Activated CD4-positive, alpha-beta memory T cell treated with anti-CD3 and anti-CD28 coated beads, Interleukin-2, amount 10 ng/mL, durations not matched to agents 7 days and 5 days (primary cell): ENCODE data around the gene YKT6. TPM values are rescaled to one million over a fixed set of nuclear protein-coding genes. Genes with fewer than 3 reads are reported as not detected.

Experiments used
- CTCF ChIA-PET: fragments of 350-600 bp; sonication (Branson Sonifier 250); formaldehyde crosslinking; loops from one replicate; lab custom pipeline; 2021; ENCODE audit warnings: antibody characterized with exemption, inconsistent platforms; lab: Charles Lee
- POLR2A ChIA-PET: fragments of 350-600 bp; sonication (Branson Sonifier 250); formaldehyde crosslinking; loops from one replicate; lab custom pipeline; 2021; ENCODE audit warnings: antibody characterized with exemption; lab: Charles Lee
- DNase-seq: peaks from one replicate; pipeline ENCODE4 v3.0.0-alpha.2; 2020
- H3K27ac Mint-ChIP-seq: one replicate; pipeline ENCODE4 v1.8.0; 2021; ENCODE audit warnings: mild to moderate bottlenecking, mixed read lengths
- H3K27me3 Mint-ChIP-seq: one replicate; pipeline ENCODE4 v1.8.0; 2021; ENCODE audit warnings: mixed read lengths
- H3K36me3 Mint-ChIP-seq: one replicate; pipeline ENCODE4 v1.8.0; 2021; ENCODE audit warnings: low read depth, mixed read lengths
- H3K4me1 Mint-ChIP-seq: one replicate; pipeline ENCODE4 v1.8.0; 2021; ENCODE audit warnings: mixed read lengths
- H3K4me3 Mint-ChIP-seq: one replicate; pipeline ENCODE4 v1.8.0; 2021; ENCODE audit warnings: mild to moderate bottlenecking, mixed read lengths
- H3K9me3 Mint-ChIP-seq: one replicate; pipeline ENCODE4 v1.8.0; 2021; ENCODE audit warnings: mixed read lengths
- total RNA-seq, 2 experiments: library from RNA; stranded (reverse); gene quantifications; one replicate each; pipeline ENCODE4 v1.2.3, GENCODE V29; 2021

The YKT6 gene
- total RNA-seq, 2 experiments from 2014 or later = 59.1 to 60.9 TPM

DNA sequence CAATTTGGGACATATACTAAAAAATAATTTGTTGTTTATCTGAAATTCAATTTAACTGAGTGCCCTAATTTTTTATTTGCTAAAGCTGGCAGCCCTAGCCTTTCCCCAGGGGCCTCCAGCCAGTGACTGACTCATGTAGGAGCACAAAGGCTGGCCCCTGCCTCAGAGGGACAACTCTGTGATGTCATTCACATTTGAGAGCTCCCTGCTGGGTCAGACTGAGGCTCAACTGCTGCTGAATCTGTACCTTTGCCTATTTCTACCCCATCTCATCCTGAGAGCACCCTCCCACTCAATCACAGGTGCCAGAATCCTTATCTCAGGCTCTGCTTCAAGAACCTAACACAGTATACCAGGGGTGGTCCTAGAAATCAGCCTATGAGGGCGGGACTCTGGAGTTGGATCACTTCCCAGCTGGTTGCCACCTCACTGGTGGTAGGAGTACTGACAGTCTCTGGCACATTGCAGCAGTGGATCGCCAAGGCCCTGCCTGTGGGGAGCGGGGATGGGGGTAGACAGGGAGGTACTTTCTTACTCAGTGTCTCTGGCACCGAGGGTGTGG is 23.1 kb upstream of the YKT6 start:
- ChIA-PET CTCF (no interaction called here), POLR2A (no interaction called here)
- no peak overlapping the region for H3K27ac Mint-ChIP-seq

DNA sequence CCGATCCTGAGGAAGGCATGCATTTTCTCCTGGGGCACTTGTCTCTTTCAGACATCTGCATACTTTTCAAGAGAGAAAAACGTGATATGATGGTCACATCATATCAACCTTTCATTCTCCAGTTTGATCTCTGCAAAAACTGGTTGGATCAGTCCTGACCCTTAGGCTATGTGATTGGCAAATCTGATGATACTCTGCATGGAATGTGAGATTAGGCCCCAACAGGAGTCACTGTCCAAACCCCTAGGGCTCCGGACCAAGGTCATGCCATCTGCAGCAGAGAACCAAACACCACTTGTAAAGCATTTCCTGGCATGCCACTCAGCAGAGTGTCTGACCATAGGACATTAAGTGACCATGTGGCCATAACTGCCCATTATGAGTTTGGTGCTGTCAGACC is 20.1 kb upstream of the YKT6 start:
- H3K27me3 Mint-ChIP-seq = peaks cover 11% of the 10 kb centered on the region
- no peak overlapping the region for H3K4me3 Mint-ChIP-seq

More for the DNA sequence above, 23.1 kb upstream of the YKT6 start:
- DNase-seq = no peak
- Mint-ChIP-seq H3K36me3 (no peaks in the 10 kb centered on the region), H3K27me3 (peaks cover 22% of the 10 kb centered on the region), H3K4me1 (no peaks in the 10 kb centered on the region), H3K4me3 (no peak overlapping the region), H3K9me3 (peaks cover 6% of the 10 kb centered on the region)

DNA sequence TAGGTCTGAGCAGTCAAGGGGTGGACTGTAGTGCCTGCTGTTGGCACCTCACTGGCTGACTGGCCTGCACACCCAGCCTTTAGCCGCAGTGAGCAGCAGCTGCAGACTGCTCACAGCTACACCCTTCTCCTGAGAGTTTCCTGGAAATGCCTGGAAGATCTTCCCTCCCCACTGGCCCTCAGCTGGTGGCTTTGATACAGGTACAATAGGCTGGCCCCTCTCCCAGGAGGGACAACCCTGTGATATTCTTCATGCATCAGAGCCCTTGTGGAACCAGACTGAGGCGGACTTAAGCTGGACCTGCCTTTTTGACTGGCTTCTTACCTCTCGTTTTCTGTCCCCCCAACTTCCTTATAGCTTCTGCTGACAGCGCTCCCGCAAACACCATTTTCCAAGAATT is 18.0 kb upstream of the YKT6 start:
- CTCF ChIA-PET = no interaction called here
- Mint-ChIP-seq H3K36me3 (no peaks in the 10 kb centered on the region), H3K4me3 (no peak overlapping the region), H3K27me3 (peaks cover 11% of the 10 kb centered on the region), H3K9me3 (peaks cover 8% of the 10 kb centered on the region), H3K27ac (no peak overlapping the region), H3K4me1 (no peaks in the 10 kb centered on the region)
- POLR2A ChIA-PET = no interaction called here
- DNase-seq = no peak

More for the DNA sequence above, 20.1 kb upstream of the YKT6 start:
- no peak for DNase-seq
- H3K36me3 Mint-ChIP-seq = no peaks in the 10 kb centered on the region
- ChIA-PET POLR2A (no interaction called here), CTCF (no interaction called here)
- H3K4me1 Mint-ChIP-seq = no peaks in the 10 kb centered on the region
- H3K27ac Mint-ChIP-seq = no peak overlapping the region
- H3K9me3 Mint-ChIP-seq = peaks cover 8% of the 10 kb centered on the region

DNA sequence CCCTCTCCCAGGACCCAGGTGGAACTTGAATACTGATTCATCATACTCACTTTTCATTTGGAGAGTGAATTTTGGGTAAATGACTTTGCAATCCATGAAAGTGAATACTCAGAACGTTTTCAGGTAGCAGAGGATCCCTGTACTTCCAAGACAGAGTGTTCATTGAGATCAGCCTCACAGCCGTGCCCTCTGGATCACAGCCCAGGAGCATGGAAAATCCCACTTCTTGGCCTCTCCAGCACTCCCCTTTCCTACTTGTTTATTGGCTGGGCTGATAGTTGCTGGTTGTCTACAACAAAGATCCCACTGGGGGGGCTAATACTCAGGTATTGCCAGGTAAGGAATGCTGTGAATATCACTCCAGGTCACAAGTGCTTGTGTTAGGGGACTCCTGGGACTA is 17.4 kb upstream of the YKT6 start:
- peaks cover 11% of the 10 kb centered on the region for H3K27me3 Mint-ChIP-seq
- no peak overlapping the region for H3K27ac Mint-ChIP-seq
- peaks cover 8% of the 10 kb centered on the region for H3K9me3 Mint-ChIP-seq
- H3K4me3 Mint-ChIP-seq = no peak overlapping the region
- ChIA-PET CTCF (no interaction called here), POLR2A (no interaction called here)
- H3K36me3 Mint-ChIP-seq = no peaks in the 10 kb centered on the region
- H3K4me1 Mint-ChIP-seq = no peaks in the 10 kb centered on the region
- no peak for DNase-seq

DNA sequence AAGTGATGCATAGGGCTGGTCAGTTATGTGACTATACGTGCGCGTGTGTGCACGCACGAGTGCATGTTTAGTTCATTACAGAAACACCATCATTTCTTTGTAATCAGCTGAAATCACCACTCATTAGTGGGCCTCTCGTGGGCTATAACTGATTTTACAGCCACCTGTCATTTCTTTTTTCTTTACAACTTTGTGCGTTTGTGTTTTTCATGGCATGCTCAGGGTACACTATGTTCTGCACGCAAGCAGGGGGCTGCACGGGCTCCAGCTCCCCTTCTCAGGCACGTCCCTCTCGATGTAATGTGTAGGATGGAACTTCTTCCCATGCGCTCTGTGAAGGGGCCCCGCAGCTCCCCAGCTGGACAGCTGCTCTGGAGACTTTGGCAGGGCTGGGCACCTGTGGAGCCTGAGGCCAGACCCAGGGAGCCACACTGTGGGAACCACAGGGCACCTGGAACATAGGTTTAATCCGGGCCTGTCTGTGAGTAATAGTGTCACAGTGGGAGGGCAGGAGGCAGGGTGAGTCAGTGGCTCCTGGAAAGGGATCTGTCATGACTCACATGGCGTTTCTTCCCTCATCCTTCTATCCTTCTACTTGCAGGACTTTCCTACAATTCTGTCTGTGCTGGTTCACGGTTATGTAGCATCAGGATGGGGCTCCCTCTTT is 16.4 kb upstream of the YKT6 start:
- no peak overlapping the region for H3K4me3 Mint-ChIP-seq
- no peaks in the 10 kb centered on the region for H3K36me3 Mint-ChIP-seq
- no peaks in the 10 kb centered on the region for H3K4me1 Mint-ChIP-seq
- H3K27me3 Mint-ChIP-seq = peaks cover 9% of the 10 kb centered on the region
- ChIA-PET CTCF (no interaction called here), POLR2A (no interaction called here)
- DNase-seq = no peak
- H3K9me3 Mint-ChIP-seq = peaks cover 8% of the 10 kb centered on the region
- no peak overlapping the region for H3K27ac Mint-ChIP-seq

DNA sequence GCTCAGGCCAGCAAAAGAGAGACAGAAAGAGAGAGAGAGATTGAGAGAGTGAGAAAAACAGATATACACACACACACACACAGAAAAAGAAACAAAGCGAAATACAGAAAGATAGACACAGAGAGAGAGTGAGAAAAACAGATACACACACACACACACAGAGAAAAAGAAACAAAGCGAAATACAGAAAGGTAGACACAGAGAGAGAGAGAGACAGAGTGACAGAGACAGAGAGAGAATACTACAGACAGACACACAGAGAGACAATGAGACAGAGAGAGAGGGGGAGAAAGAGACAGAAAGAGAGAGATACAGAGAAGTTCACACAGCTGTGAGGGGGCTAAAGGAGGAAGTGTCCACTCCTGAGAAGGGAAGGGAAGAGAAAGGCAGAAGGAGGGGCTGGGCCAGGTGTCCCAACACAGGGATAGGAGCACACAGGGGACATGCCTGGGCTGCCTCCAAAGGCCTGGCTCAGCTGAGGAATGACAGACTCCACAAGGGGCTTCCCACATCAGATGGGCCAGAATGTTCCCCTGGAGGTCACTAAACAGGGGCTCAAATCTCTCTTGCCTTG is 15.8 kb upstream of the YKT6 start:
- no peak overlapping the region for H3K27ac Mint-ChIP-seq
- CTCF ChIA-PET = no interaction called here
- DNase-seq = no peak
- H3K4me1 Mint-ChIP-seq = no peaks in the 10 kb centered on the region
- no peaks in the 10 kb centered on the region for H3K36me3 Mint-ChIP-seq
- H3K27me3 Mint-ChIP-seq = peaks cover 7% of the 10 kb centered on the region
- H3K4me3 Mint-ChIP-seq = no peak overlapping the region
- POLR2A ChIA-PET = no interaction called here
- peaks cover 8% of the 10 kb centered on the region for H3K9me3 Mint-ChIP-seq

DNA sequence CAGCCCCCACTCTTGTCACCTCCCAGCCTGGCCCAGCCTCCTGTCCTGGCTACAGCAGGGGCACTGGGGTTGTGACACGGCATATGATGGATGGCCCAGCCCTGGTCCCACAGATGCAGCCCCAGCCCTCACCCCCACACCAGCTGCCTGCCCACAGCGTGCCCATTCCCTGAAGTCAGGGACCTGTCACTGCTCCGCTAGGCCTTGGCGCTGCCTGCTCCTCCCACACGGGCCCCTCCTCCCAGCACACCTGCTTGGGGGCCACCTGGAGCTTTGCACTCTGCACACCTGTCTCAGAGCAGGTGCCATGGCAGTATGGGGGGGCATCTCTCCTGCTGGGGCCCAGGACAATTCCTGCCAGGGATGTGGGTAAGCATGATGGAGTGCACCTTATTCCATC is 15.0 kb upstream of the YKT6 start:
- DNase-seq = no peak
- no peaks in the 10 kb centered on the region for H3K36me3 Mint-ChIP-seq
- POLR2A ChIA-PET = no interaction called here
- no peaks in the 10 kb centered on the region for H3K4me1 Mint-ChIP-seq
- peaks cover 8% of the 10 kb centered on the region for H3K9me3 Mint-ChIP-seq
- peaks cover 9% of the 10 kb centered on the region for H3K27me3 Mint-ChIP-seq
- CTCF ChIA-PET = no interaction called here
- H3K4me3 Mint-ChIP-seq = no peak overlapping the region
- no peak overlapping the region for H3K27ac Mint-ChIP-seq

DNA sequence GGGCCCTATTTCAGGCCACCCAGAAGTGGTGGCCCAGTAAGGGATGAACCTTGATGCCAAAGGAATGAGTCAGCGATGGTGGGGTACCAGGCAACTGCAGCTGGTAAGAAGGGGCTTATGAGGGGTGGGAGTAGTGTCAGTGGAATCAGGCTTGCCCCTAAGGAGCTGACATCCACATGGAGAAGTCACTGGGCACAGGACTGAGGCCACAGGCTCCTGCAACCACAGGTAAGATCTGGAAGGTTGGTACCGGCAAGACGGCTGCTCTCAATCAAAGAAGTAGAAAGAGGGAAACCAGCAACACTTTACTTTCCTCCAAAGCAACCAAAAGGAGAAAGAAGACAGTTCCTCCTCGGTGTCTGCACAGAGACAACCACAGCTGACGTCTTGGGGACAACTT is 14.0 kb upstream of the YKT6 start:
- no peaks in the 10 kb centered on the region for H3K36me3 Mint-ChIP-seq
- CTCF ChIA-PET = no interaction called here

DNA sequence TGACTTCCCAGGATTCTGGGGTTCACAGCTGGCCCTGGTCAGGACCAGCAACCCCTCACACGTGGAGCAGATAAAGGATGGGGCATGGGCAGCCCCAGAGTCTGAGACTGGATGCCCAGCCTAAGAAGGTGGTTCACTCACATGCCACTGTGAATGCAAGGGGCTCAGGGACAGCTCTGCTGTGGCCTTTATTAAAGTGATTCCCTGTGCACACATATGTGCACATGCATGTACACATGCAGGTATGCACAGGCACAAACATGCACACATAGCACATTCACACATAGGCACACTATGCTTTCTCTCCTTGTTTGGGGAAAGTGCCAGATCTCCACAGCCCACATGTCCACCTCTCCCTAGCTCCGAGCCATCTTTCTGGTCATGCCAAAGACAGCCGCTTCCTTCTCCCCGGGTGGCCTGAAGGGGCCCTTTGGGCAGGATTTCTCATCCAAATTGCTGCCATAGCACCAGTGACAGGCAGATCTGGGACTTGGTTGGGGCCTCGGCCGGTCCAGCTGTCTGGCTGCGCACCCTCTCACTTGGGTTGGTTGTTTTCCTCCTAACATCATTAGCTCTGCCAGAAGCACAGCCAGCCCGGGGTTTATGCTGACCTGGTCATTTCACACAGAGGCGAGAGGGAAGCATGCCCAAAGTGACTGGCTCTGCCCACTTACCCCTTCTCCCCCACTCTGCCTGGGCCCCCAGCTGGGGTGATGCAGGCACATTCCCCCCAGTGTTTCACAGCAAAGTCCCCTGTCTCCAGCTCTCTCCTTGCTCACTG is 13.0 kb upstream of the YKT6 start:
- Mint-ChIP-seq H3K27me3 (peaks cover 10% of the 10 kb centered on the region), H3K27ac (no peak overlapping the region), H3K36me3 (no peaks in the 10 kb centered on the region), H3K9me3 (peaks cover 3% of the 10 kb centered on the region), H3K4me3 (no peak overlapping the region), H3K4me1 (no peaks in the 10 kb centered on the region)
- ChIA-PET POLR2A (no interaction called here), CTCF (no interaction called here)
- no peak for DNase-seq

More for the DNA sequence above, 14.0 kb upstream of the YKT6 start:
- POLR2A ChIA-PET = no interaction called here
- no peak for DNase-seq
- no peak overlapping the region for H3K4me3 Mint-ChIP-seq
- no peaks in the 10 kb centered on the region for H3K4me1 Mint-ChIP-seq
- no peak overlapping the region for H3K27ac Mint-ChIP-seq
- peaks cover 8% of the 10 kb centered on the region for H3K9me3 Mint-ChIP-seq
- H3K27me3 Mint-ChIP-seq = peaks cover 8% of the 10 kb centered on the region

DNA sequence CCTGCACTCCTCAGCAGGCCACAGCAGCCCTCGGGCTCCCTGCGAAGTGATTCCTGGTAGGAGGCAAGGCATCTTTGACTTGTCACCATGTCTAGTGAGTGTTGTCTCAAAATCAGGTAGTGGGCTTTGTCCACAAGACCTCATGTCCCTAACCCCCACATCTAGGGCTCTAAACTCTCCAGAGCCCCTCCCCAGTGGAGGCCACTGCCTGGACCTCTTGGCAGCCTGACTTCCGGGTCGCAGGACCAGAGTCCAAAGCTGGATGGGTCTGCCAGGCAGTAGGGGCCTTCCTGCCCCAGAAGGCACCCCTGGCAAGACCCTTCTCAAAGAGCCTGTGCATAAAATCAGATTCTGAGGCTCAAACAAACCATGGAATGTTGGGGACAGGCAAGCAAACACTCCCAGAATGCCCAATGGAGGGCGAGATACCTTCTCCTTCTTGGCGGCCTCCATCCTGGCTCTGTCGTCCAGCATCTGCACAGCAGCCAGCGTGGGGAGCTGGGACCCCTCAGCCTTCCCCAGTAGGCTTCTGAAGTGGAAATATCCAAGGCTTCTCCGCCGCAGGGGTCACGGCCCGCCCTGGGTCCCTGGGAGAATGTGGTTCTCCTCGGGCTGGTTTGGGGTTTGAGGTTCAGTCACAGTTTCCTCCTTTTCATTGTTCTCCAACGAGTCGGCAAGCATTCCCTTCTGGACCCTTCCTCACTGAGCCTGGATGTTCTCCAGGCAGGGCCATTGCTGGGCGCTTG is 12.1 kb upstream of the YKT6 start:
- Mint-ChIP-seq H3K36me3 (no peaks in the 10 kb centered on the region), H3K9me3 (no peaks in the 10 kb centered on the region), H3K4me3 (no peak overlapping the region), H3K27ac (no peak overlapping the region), H3K4me1 (no peaks in the 10 kb centered on the region), H3K27me3 (peaks cover 11% of the 10 kb centered on the region)
- DNase-seq = no peak
- ChIA-PET POLR2A (no interaction called here), CTCF (no interaction called here)

DNA sequence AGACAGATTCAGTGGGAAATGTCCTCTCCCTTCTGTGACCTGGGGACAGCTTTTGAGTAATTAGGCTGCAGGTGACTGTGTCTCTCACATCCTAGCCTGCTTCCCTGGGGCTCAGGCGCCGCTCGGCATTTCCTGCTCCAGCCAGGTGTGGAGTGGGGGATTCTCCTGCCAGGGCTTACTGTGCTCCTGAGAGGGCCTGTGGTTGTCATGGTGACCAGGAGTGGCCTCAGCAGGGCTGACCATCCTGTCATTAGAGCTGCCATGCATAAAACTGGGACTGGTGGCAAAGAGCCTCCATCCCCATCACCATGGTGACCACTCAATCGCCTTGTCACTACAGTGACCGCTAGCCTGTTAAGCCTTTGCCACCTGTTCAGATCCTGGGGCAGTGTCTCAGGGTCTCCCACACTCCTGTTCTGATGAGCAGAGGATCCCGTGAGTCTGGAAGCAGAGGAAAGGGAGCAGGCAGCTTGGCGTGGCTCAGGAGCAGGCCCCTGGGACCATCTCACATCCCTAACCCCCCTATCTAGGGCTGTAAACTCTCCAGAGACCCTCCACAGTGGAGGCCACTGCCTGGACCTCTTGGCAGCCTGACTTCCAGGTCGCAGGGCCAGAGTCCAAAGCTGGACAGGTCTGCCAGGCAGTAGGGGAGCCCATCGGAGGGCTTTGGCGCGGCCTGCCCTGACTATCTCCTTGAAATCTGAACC is 11.3 kb upstream of the YKT6 start, which contains the start of gene GCK:
Gene GCK, minus strand, starts transcription at position 154 of the 707 bp plus-strand sequence. CDS start 486 bp downstream, outside the sequence.
- Mint-ChIP-seq H3K4me3 (no peak within 1 kb of the TSS), H3K36me3 (no peaks in the 10 kb centered on the region), H3K9me3 (no peaks in the 10 kb centered on the region), H3K4me1 (no peaks in the 10 kb centered on the region), H3K27ac (no peak within 1 kb of the TSS), H3K27me3 (peaks cover 11% of the 10 kb centered on the region)
- ChIA-PET POLR2A (no interaction called here), CTCF (no interaction called here)
- DNase-seq = no peak

DNA sequence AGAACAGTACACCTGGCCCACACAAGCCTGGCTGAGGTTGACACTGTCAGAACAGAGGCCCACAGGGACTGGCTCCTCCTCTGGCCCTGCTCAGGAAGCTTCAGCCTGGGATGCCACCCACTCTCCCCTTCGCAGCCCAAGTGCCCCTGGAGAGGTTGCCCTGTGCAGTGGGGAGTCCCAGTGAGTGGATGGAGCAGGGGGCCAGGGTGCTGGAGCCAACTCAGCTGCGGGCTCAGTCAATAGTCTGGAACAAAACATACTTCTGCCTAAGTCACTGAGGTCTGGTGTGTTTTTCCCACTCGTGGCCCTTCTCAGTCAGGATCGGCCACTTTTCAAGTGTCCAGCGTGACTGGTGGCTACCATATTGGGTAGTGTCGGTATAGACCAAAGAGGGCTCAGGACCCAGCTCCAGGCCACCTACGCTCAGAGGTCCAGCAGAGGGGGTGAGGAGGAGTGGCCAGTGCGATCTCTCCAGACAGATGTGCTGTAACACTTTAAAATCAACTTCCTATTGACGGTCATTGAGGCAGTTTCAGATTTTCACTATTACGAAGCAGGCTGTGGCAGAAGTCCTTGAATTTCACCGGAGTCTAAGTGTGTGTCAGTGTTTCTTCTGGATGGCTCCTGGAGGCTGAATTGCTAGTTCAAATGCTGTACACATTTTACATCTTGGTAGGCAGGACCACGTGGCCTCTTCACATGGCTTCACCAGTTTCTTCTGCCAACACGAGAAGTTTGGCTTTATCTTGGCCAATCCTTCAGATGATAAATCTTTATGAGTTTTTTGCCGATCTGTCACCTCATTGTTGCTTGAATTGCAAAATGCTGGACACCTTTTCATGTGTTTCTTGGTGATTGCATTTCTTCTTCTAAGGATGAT is 10.5 kb upstream of the YKT6 start:
- CTCF ChIA-PET = no interaction called here
- Mint-ChIP-seq H3K4me1 (no peaks in the 10 kb centered on the region), H3K27ac (no peak overlapping the region), H3K9me3 (no peaks in the 10 kb centered on the region), H3K27me3 (peaks cover 11% of the 10 kb centered on the region), H3K36me3 (no peaks in the 10 kb centered on the region), H3K4me3 (no peak overlapping the region)
- DNase-seq = no peak
- POLR2A ChIA-PET = no interaction called here
